ENCODE results near the gene PIEZO2. TPM values are rescaled to one million over a fixed set of nuclear protein-coding genes. Genes with fewer than 3 reads are reported as not detected.

The PIEZO2 gene
- polyA plus RNA-seq, 1 donor = 25.1 TPM

- H3K27ac ChIP-seq (ENCODE audit: low read length) = no peak overlapping the region
- no peaks in the 10 kb centered on the region for H3K9me3 ChIP-seq (ENCODE audit: control insufficient read depth, low read depth, low read length)
- no CpG with 5 or more reads among the region's 2 CpGs for WGBS (ENCODE audit: insufficient coverage, low lambda C conversion rate)
- no peaks in the 10 kb centered on the region for H3K36me3 ChIP-seq (ENCODE audit: control insufficient read depth, insufficient read depth, low read length)
- no peak overlapping the region for H3K4me3 ChIP-seq (ENCODE audit: low read length)
- H3K27me3 ChIP-seq (ENCODE audit: control insufficient read depth, insufficient read depth, low read length) = no peaks in the 10 kb centered on the region
- peaks cover 10% of the 10 kb centered on the region for H3K4me1 ChIP-seq (ENCODE audit: control insufficient read depth, insufficient read depth, low read length)
- no peak for DNase-seq
Observed at GRCh38 chr18:11113937-11114336, 35.4 kb downstream of the PIEZO2 start.

GRCh38 chr18:11113046-11113548 is 36.3 kb downstream of the PIEZO2 start:
- Histone ChIP-seq H3K4me3 (ENCODE audit: low read length) (no peak overlapping the region), H3K27me3 (ENCODE audit: control insufficient read depth, insufficient read depth, low read length) (no peaks in the 10 kb centered on the region), H3K27ac (ENCODE audit: low read length) (no peak overlapping the region), H3K9me3 (ENCODE audit: control insufficient read depth, low read depth, low read length) (no peaks in the 10 kb centered on the region), H3K36me3 (ENCODE audit: control insufficient read depth, insufficient read depth, low read length) (no peaks in the 10 kb centered on the region), H3K4me1 (ENCODE audit: control insufficient read depth, insufficient read depth, low read length) (peaks cover 10% of the 10 kb centered on the region)
- 60% methylated on average over 1 of the region's 4 CpGs for WGBS (ENCODE audit: insufficient coverage, low lambda C conversion rate)
- no peak for DNase-seq

GRCh38 chr18:11112286-11112685 is 37.1 kb downstream of the PIEZO2 start:
- WGBS (ENCODE audit: insufficient coverage, low lambda C conversion rate) = 80% methylated on average over 1 of the region's 3 CpGs
- Histone ChIP-seq H3K27ac (ENCODE audit: low read length) (no peak overlapping the region), H3K4me1 (ENCODE audit: control insufficient read depth, insufficient read depth, low read length) (peaks cover 10% of the 10 kb centered on the region), H3K4me3 (ENCODE audit: low read length) (no peak overlapping the region), H3K9me3 (ENCODE audit: control insufficient read depth, low read depth, low read length) (no peaks in the 10 kb centered on the region), H3K36me3 (ENCODE audit: control insufficient read depth, insufficient read depth, low read length) (no peaks in the 10 kb centered on the region), H3K27me3 (ENCODE audit: control insufficient read depth, insufficient read depth, low read length) (no peaks in the 10 kb centered on the region)
- no peak for DNase-seq

GRCh38 chr18:11110509-11110908 is 38.9 kb downstream of the PIEZO2 start:
- no peak overlapping the region for H3K27ac ChIP-seq (ENCODE audit: low read length)
- peaks cover 10% of the 10 kb centered on the region for H3K4me1 ChIP-seq (ENCODE audit: control insufficient read depth, insufficient read depth, low read length)
- H3K4me3 ChIP-seq (ENCODE audit: low read length) = no peak overlapping the region
- H3K9me3 ChIP-seq (ENCODE audit: control insufficient read depth, low read depth, low read length) = no peaks in the 10 kb centered on the region
- no peaks in the 10 kb centered on the region for H3K27me3 ChIP-seq (ENCODE audit: control insufficient read depth, insufficient read depth, low read length)
- WGBS (ENCODE audit: insufficient coverage, low lambda C conversion rate) = no CpG with 5 or more reads among the region's 16 CpGs
- no peaks in the 10 kb centered on the region for H3K36me3 ChIP-seq (ENCODE audit: control insufficient read depth, insufficient read depth, low read length)
- no peak for DNase-seq

- WGBS (ENCODE audit: insufficient coverage, low lambda C conversion rate) = no CpG with 5 or more reads among the region's 3 CpGs
- Histone ChIP-seq H3K4me1 (ENCODE audit: control insufficient read depth, insufficient read depth, low read length) (peaks cover 5% of the 10 kb centered on the region), H3K36me3 (ENCODE audit: control insufficient read depth, insufficient read depth, low read length) (no peaks in the 10 kb centered on the region), H3K27me3 (ENCODE audit: control insufficient read depth, insufficient read depth, low read length) (no peaks in the 10 kb centered on the region), H3K27ac (ENCODE audit: low read length) (no peak overlapping the region), H3K4me3 (ENCODE audit: low read length) (no peak overlapping the region), H3K9me3 (ENCODE audit: control insufficient read depth, low read depth, low read length) (no peaks in the 10 kb centered on the region)
- no peak for DNase-seq
Observed at GRCh38 chr18:11108947-11109346, 40.4 kb downstream of the PIEZO2 start.

GRCh38 chr18:11106894-11107293 is 42.5 kb downstream of the PIEZO2 start:
- no peak overlapping the region for H3K27ac ChIP-seq (ENCODE audit: low read length)
- peaks cover 3% of the 10 kb centered on the region for H3K4me1 ChIP-seq (ENCODE audit: control insufficient read depth, insufficient read depth, low read length)
- DNase-seq = no peak
- WGBS (ENCODE audit: insufficient coverage, low lambda C conversion rate) = 0% methylated on average over 1 of the region's 6 CpGs
- no peaks in the 10 kb centered on the region for H3K9me3 ChIP-seq (ENCODE audit: control insufficient read depth, low read depth, low read length)
- H3K27me3 ChIP-seq (ENCODE audit: control insufficient read depth, insufficient read depth, low read length) = no peaks in the 10 kb centered on the region
- no peak overlapping the region for H3K4me3 ChIP-seq (ENCODE audit: low read length)
- no peaks in the 10 kb centered on the region for H3K36me3 ChIP-seq (ENCODE audit: control insufficient read depth, insufficient read depth, low read length)

- no CpG with 5 or more reads among the region's 6 CpGs for WGBS (ENCODE audit: insufficient coverage, low lambda C conversion rate)
- Histone ChIP-seq H3K4me1 (ENCODE audit: control insufficient read depth, insufficient read depth, low read length) (peaks cover 3% of the 10 kb centered on the region), H3K4me3 (ENCODE audit: low read length) (no peak overlapping the region), H3K27ac (ENCODE audit: low read length) (no peak overlapping the region), H3K36me3 (ENCODE audit: control insufficient read depth, insufficient read depth, low read length) (no peaks in the 10 kb centered on the region), H3K9me3 (ENCODE audit: control insufficient read depth, low read depth, low read length) (no peaks in the 10 kb centered on the region), H3K27me3 (ENCODE audit: control insufficient read depth, insufficient read depth, low read length) (no peaks in the 10 kb centered on the region)
- DNase-seq = no peak
Observed at GRCh38 chr18:11105463-11105862, 43.9 kb downstream of the PIEZO2 start.

- peaks cover 3% of the 10 kb centered on the region for H3K4me1 ChIP-seq (ENCODE audit: control insufficient read depth, insufficient read depth, low read length)
- WGBS (ENCODE audit: insufficient coverage, low lambda C conversion rate) = no CpG with 5 or more reads among the region's 5 CpGs
- no peaks in the 10 kb centered on the region for H3K27me3 ChIP-seq (ENCODE audit: control insufficient read depth, insufficient read depth, low read length)
- no peak overlapping the region for H3K4me3 ChIP-seq (ENCODE audit: low read length)
- no peaks in the 10 kb centered on the region for H3K36me3 ChIP-seq (ENCODE audit: control insufficient read depth, insufficient read depth, low read length)
- no peaks in the 10 kb centered on the region for H3K9me3 ChIP-seq (ENCODE audit: control insufficient read depth, low read depth, low read length)
- no peak overlapping the region for H3K27ac ChIP-seq (ENCODE audit: low read length)
- DNase-seq = peak in 1 of 2 donors; percentile 39
Observed at GRCh38 chr18:11104307-11104706, 45.1 kb downstream of the PIEZO2 start.

- no peak overlapping the region for H3K4me3 ChIP-seq (ENCODE audit: low read length)
- H3K4me1 ChIP-seq (ENCODE audit: control insufficient read depth, insufficient read depth, low read length) = no peaks in the 10 kb centered on the region
- H3K36me3 ChIP-seq (ENCODE audit: control insufficient read depth, insufficient read depth, low read length) = no peaks in the 10 kb centered on the region
- 80% methylated on average over 2 of the region's 10 CpGs for WGBS (ENCODE audit: insufficient coverage, low lambda C conversion rate)
- no peak for DNase-seq
- H3K27me3 ChIP-seq (ENCODE audit: control insufficient read depth, insufficient read depth, low read length) = no peaks in the 10 kb centered on the region
- H3K9me3 ChIP-seq (ENCODE audit: control insufficient read depth, low read depth, low read length) = no peaks in the 10 kb centered on the region
- no peak overlapping the region for H3K27ac ChIP-seq (ENCODE audit: low read length)
Observed at GRCh38 chr18:11096839-11097750, 52.3 kb downstream of the PIEZO2 start.

- no peak overlapping the region for H3K27ac ChIP-seq (ENCODE audit: low read length)
- no peaks in the 10 kb centered on the region for H3K4me1 ChIP-seq (ENCODE audit: control insufficient read depth, insufficient read depth, low read length)
- no peaks in the 10 kb centered on the region for H3K36me3 ChIP-seq (ENCODE audit: control insufficient read depth, insufficient read depth, low read length)
- no peaks in the 10 kb centered on the region for H3K9me3 ChIP-seq (ENCODE audit: control insufficient read depth, low read depth, low read length)
- H3K4me3 ChIP-seq (ENCODE audit: low read length) = no peak overlapping the region
- 80% methylated on average over 1 of the region's 5 CpGs for WGBS (ENCODE audit: insufficient coverage, low lambda C conversion rate)
- DNase-seq = no peak
- no peaks in the 10 kb centered on the region for H3K27me3 ChIP-seq (ENCODE audit: control insufficient read depth, insufficient read depth, low read length)
Observed at GRCh38 chr18:11096411-11096810, 53.0 kb downstream of the PIEZO2 start.
